DND-41 (cell line): ENCODE results near the gene PGGT1B.

Source experiments
- ATAC-seq: fragments of 200-7000 bp; cut with Tn5 transposase; 3 replicates; pipeline ENCODE4 v1.9.1; 2021; ENCODE audit warnings: low read depth; ENCODE audit not compliant: insufficient read depth
- DNase-seq: peaks from one replicate; pipeline ENCODE4 v3.0.0-alpha.2; 2020
- H2AFZ ChIP-seq: 2 replicates; pipeline ENCODE4 v1.6.0; 2012; ENCODE audit warnings: low read depth, low read length
- H3K27ac ChIP-seq: 2 replicates; pipeline ENCODE4 v1.5.1; 2012; ENCODE audit warnings: low read length, inconsistent platforms
- H3K27me3 ChIP-seq: fragments of 200-600 bp; sonication (generic); 2 replicates; pipeline ENCODE4 v1.6.0; 2012; ENCODE audit warnings: low read length, mild to moderate bottlenecking, inconsistent platforms; ENCODE audit not compliant: insufficient read depth, poor library complexity
- H3K36me3 ChIP-seq: 2 replicates; pipeline ENCODE4 v1.5.1; 2012; ENCODE audit warnings: low read length, inconsistent platforms; ENCODE audit not compliant: insufficient read depth
- H3K4me1 ChIP-seq: 2 replicates; pipeline ENCODE4 v1.5.1; 2012; ENCODE audit warnings: mild to moderate bottlenecking, low read length; ENCODE audit not compliant: insufficient read depth
- H3K4me2 ChIP-seq: 2 replicates; pipeline ENCODE4 v1.6.0; 2012; ENCODE audit warnings: mild to moderate bottlenecking, moderate library complexity, low read length, inconsistent platforms; ENCODE audit not compliant: insufficient read depth
- H3K4me3 ChIP-seq, 2 experiments: fragments of 200-600 bp in 1 of 2; shearing (Covaris generic) in 1 of 2; 2 replicates each; pipeline ENCODE4 v1.5.1; 2012 to 2016; ENCODE audit warnings: inconsistent platforms in 2 of 2, low read length in 2 of 2, mild to moderate bottlenecking in 2 of 2, low read depth in 1 of 2, moderate library complexity in 1 of 2
- H3K79me2 ChIP-seq: 2 replicates; pipeline ENCODE4 v1.6.0; 2012; ENCODE audit warnings: low read length, inconsistent platforms; ENCODE audit not compliant: insufficient read depth
- H3K9ac ChIP-seq: 2 replicates; pipeline ENCODE4 v1.6.0; 2012; ENCODE audit warnings: low read depth, mild to moderate bottlenecking, inconsistent platforms, low read length, moderate library complexity
- H3K9me3 ChIP-seq: 2 replicates; pipeline ENCODE4 v1.5.1; 2012; ENCODE audit warnings: low read length, moderate library complexity, mild to moderate bottlenecking, inconsistent platforms; ENCODE audit not compliant: insufficient read depth, severe bottlenecking
- H4K20me1 ChIP-seq: 2 replicates; pipeline ENCODE4 v1.6.0; 2012; ENCODE audit warnings: low read length; ENCODE audit not compliant: insufficient read depth
- CTCF ChIP-seq: IDR thresholded peaks from 2 replicates; pipeline ENCODE4 v1.5.1; 2012; ENCODE audit warnings: borderline replicate concordance, low read length, moderate library complexity, mild to moderate bottlenecking; ENCODE audit not compliant: poor library complexity, severe bottlenecking; ENCODE audit errors: extremely low read depth
- EZH2 ChIP-seq: IDR thresholded peaks from 3 replicates; pipeline ENCODE4 v1.6.1; 2012; ENCODE audit warnings: borderline replicate concordance, low read depth, mild to moderate bottlenecking, moderate library complexity, low read length, inconsistent platforms; ENCODE audit not compliant: severe bottlenecking

PGGT1B gene

GRCh38 chr5:115179394-115180164, 83.1 kb downstream of the PGGT1B start:
- no peak overlapping the region for H3K4me2 ChIP-seq
- H3K79me2 ChIP-seq: no peaks in the 10 kb centered on the region
- H2AFZ ChIP-seq: no peak overlapping the region
- no peaks in the 10 kb centered on the region for H3K4me1 ChIP-seq
- DNase-seq: no peak
- no peak overlapping the region for H3K4me3 ChIP-seq
- no peaks in the 10 kb centered on the region for H4K20me1 ChIP-seq
- no peak for ATAC-seq
- no peaks in the 10 kb centered on the region for H3K9me3 ChIP-seq
- no peaks in the 10 kb centered on the region for H3K27me3 ChIP-seq
- H3K27ac ChIP-seq: no peak overlapping the region
- TF ChIP-seq EZH2 (no peak), CTCF (no peak)
- H3K9ac ChIP-seq: no peak overlapping the region
- H3K36me3 ChIP-seq: no peaks in the 10 kb centered on the region

- ATAC-seq (no peak), DNase-seq (no peak)
- TF ChIP-seq EZH2 (no peak), CTCF (no peak)
- H4K20me1 ChIP-seq: no peaks in the 10 kb centered on the region
- no peak overlapping the region for H3K4me2 ChIP-seq
- no peak overlapping the region for H3K27ac ChIP-seq
- no peak overlapping the region for H2AFZ ChIP-seq
- H3K9ac ChIP-seq: no peak overlapping the region
- no peaks in the 10 kb centered on the region for H3K79me2 ChIP-seq
- H3K27me3 ChIP-seq: no peaks in the 10 kb centered on the region
- H3K36me3 ChIP-seq: no peaks in the 10 kb centered on the region
- H3K4me3 ChIP-seq: no peak overlapping the region
- H3K9me3 ChIP-seq: no peaks in the 10 kb centered on the region
- H3K4me1 ChIP-seq: no peaks in the 10 kb centered on the region
These were observed 83.7 kb downstream of the PGGT1B start for GRCh38 chr5:115179030-115179393.

- H3K27me3 ChIP-seq: no peaks in the 10 kb centered on the region
- DNase-seq: no peak
These were observed 91.7 kb downstream of the PGGT1B start for GRCh38 chr5:115170929-115171510.

More at GRCh38 chr5:115170929-115171510, 91.7 kb downstream of the PGGT1B start:
- no peak overlapping the region for H2AFZ ChIP-seq
- TF ChIP-seq CTCF (no peak), EZH2 (no peak)
- no peaks in the 10 kb centered on the region for H4K20me1 ChIP-seq
- H3K4me3 ChIP-seq: no peak overlapping the region
- H3K4me2 ChIP-seq: no peak overlapping the region
- no peaks in the 10 kb centered on the region for H3K36me3 ChIP-seq
- H3K79me2 ChIP-seq: no peaks in the 10 kb centered on the region
- peaks cover 13% of the 10 kb centered on the region for H3K9me3 ChIP-seq
- H3K9ac ChIP-seq: no peak overlapping the region
- no peaks in the 10 kb centered on the region for H3K4me1 ChIP-seq
- no peak for ATAC-seq
- no peak overlapping the region for H3K27ac ChIP-seq
